HG03565 (cell line): Measurements from ENCODE around the gene ITPRIPL2.

Source experiments
- ATAC-seq: cut with Tn5 transposase; IDR thresholded peaks from one replicate; pipeline ENCODE4 v1.9.1; 2021; ENCODE audit warnings: mild to moderate bottlenecking, moderate library complexity; ENCODE audit not compliant: unreplicated experiment

Gene ITPRIPL2

GRCh38 chr16:19093631-19094541 is 19.9 kb upstream of the ITPRIPL2 start:
- no peak for ATAC-seq

GRCh38 chr16:19094542-19095365 is 19.0 kb upstream of the ITPRIPL2 start:
- no peak for ATAC-seq

GRCh38 chr16:19095654-19096053 is 18.1 kb upstream of the ITPRIPL2 start:
- no peak for ATAC-seq

- no peak for ATAC-seq
Measured at GRCh38 chr16:19098173-19098572, 15.6 kb upstream of the ITPRIPL2 start.

DNA sequence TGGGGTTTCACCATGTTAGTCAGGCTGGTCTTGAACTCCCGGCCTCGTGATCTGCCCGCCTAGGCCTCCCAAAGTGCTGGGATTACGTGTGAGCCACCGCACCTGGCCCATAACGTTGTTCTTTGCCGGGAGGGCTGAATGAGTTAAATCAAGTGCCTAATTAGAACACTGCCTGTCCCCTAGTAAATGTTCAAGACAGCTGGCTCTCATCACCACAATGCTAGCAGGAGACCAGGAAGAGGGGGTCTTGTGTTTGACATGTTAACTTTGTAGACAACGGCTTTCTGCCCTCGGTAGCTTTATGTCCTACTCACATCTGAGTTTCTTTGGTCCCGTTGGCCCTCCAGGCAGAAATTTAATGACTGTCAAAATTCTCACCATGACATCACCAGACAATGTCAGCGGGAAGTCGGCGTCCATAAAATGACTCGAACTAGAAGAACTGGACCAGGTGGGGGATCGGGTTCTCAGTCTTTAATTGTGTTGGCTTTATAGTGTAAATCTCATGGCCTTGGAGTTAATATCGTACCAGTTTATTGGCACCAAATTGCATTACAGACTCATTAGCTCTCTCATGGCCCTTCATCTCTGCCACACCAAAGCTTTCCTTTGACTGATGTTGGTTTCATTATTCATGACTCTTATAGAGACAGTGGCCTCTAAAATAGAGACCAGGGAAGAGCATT is 11.4 kb upstream of the ITPRIPL2 start:
- no peak for ATAC-seq

DNA sequence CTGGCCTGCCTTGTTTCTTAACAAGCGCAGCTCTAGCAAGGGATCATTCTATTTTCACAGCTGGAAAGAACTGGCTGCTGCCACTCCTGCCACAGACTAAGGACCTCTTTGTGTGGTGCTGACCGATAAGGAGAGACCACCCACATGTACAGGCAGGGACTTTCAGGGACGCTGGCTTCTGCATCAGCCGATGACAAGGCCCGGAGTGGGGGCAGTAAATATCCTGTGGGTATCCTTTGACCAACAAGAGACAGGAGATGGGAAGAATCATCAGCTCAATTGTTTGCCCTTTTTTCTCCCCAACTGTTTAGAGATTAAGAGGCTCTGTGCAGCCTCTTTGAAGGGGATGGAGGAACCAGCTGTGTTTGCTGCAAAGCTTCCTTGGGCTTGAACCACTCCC is 9.2 kb upstream of the ITPRIPL2 start:
- no peak for ATAC-seq

- no peak for ATAC-seq
Measured at GRCh38 chr16:19105131-19105530, 8.6 kb upstream of the ITPRIPL2 start.

- ATAC-seq: no peak
Measured at GRCh38 chr16:19105891-19106624, 7.7 kb upstream of the ITPRIPL2 start.

DNA sequence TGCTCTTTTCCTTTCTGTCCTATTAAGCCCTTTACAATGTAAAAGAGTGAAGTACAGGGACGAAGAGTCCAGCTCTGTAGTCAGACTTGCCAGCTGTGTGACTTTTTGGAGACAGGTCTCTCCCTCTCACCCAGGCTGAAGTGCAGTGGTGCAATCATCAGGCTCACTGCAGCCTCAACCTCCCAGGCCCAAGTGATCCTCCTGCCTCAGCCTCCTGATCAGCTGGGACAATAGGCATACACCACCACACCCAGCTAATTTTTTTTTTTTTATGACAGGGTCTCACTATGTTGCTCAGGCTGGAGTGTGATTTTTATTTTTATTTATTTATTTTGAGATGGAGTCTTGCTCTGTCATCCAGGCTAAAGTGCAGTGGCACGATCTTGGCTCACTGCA is 7.1 kb upstream of the ITPRIPL2 start:
- ATAC-seq: no peak

- ATAC-seq: no peak
Measured at GRCh38 chr16:19108409-19109287, 5.1 kb upstream of the ITPRIPL2 start.

GRCh38 chr16:19109288-19109664 is 4.5 kb upstream of the ITPRIPL2 start:
- no peak for ATAC-seq

- ATAC-seq: no peak
Measured at GRCh38 chr16:19110537-19111360, 3.0 kb upstream of the ITPRIPL2 start.

- ATAC-seq: no peak
Measured at GRCh38 chr16:19112099-19112407, 1.7 kb upstream of the ITPRIPL2 start.

GRCh38 chr16:19114359-19115147 is 789 bp downstream of the ITPRIPL2 start:
- ATAC-seq: no peak

DNA sequence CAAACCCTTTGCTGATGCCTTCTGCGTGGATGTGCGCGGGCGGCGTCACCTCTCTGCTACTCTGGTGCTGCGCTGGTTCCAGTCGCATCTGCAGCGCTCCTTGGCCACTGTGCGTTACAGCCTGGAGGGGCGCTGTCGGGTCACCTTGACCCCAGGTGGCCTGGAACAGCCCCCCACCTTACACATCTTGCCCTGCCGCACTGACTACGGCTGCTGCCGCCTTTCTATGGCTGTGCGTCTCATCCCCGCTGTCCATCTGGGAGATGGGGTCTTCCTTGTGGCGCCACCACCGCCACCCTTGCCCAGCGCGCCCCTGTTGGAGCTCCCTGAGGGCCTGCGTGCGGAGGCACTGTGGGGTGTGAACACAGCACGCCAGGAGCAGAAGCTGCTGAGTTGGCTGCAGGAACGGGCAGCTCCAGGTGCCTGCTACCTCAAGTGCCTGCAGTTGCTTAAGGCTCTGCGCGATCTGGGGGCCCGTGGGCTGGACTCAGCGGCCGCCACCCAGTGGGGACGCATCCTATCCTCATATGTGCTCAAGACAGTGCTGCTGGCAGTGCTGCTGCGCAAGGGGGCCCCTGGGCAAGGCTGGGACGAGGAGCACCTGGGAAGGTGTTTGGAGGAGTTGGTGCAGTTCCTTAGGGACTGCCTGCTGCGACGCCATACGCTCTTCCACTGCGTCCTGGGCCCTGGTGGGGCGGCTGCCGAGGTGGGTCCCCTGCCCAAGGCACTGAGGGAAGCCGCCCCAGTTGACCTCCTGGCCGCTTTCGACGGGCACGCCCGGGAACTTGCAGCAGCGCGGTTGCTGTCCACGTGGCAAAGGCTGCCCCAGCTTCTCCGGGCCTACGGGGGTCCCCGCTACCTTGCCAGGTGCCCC is 1.6 kb downstream of the ITPRIPL2 start:
- ATAC-seq: no peak

DNA sequence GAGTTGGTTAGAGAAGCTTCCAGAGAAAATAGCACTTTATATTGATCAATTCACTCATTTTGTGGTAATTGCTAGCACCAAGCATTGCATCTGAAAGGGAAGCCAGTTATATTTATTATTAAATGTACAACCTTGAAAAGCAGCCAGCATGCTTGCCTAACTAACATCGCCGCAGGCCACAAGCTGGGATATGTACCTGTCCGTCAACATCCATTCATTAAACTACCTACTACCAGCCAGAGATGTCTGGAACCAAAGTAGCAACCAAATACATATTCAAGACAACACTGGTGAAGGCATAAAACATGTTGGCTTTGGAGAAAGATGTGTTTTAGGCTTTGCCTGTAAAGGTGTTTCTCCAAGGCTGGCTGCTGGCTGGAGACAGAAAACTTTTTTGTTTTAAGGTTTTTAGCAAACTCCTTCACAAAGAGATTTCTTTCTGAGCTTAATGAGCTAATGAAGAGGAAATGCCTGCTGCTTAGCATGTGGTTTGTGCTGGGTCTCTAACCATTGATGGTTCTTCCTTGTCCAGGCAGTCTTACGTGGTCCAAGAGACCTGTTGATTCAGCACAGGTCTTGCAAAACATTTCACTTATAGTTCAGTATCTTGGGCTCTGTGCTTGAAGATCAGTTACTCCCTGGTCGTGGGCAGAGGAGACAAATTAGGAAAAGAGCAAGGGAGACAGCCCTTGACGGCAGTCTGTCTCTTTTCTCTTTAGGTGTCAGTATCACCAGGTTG is 3.1 kb downstream of the ITPRIPL2 start:
- ATAC-seq: no peak
